ENCODE results near the gene TXNRD1. TPM values are rescaled to one million over a fixed set of nuclear protein-coding genes. Genes with fewer than 3 reads are reported as not detected.
"Not testable (repeated sequence)": the region's sequence is repeated elsewhere in the genome, so short reads cannot be mapped to it uniquely, and the experiment has no call there.

Gene TXNRD1
- total and polyA plus RNA-seq, 10 donors, result 13.7 to 107 (median 56.8) TPM

GRCh38 chr12:104321949-104322348 is 106.4 kb downstream of the TXNRD1 start:
- WGBS, 5 donors, result 95 to 98% (median 97%) methylated on average over 1 of the region's 1 CpG
- Histone ChIP-seq H3K36me3 (peaks cover 0 to 91% (median 74%) of the 10 kb centered on the region in 6 donors), H3K27me3 (replicated peaks in 1 of 7) (no peaks in the 10 kb centered on the region), H3K9me3 (no peaks in the 10 kb centered on the region), H3K4me1 (no peaks in the 10 kb centered on the region), H3K4me3 (no peak overlapping the region), H3K27ac (no peak overlapping the region)
- intact Hi-C loops (cut with DNase I; ENCODE audit: low total_unique reads), result no loop called here
- TF ChIP-seq POLR2A (IDR thresholded peaks at IDR 0.05), result no peak
- TF ChIP-seq CTCF (IDR thresholded peaks at IDR 0.05 in 8 of 11, conservative IDR thresholded peaks at IDR 0.05 in 3 of 11), result no peak
- TF ChIP-seq POLR2AphosphoS5 (IDR thresholded peaks at IDR 0.05), result no peak
- no peak for DNase-seq

GRCh38 chr12:104322533-104322932 is 107.0 kb downstream of the TXNRD1 start:
- DNase-seq; H3K27me3 ChIP-seq (replicated peaks in 1 of 7); H3K4me3 ChIP-seq; H3K4me1 ChIP-seq; intact Hi-C loops (cut with DNase I; ENCODE audit: low total_unique reads); H3K27ac ChIP-seq; H3K9me3 ChIP-seq: not testable (repeated sequence)
- peaks cover 0 to 91% (median 76%) of the 10 kb centered on the region in 6 donors for H3K36me3 ChIP-seq
- WGBS, 5 donors, result 93 to 100% (median 99%) methylated on average over 2 of the region's 2 CpGs

- peaks cover 0 to 91% (median 78%) of the 10 kb centered on the region in 6 donors for H3K36me3 ChIP-seq
- no peaks in the 10 kb centered on the region for H3K27me3 ChIP-seq (replicated peaks in 1 of 7)
- 97 to 100% (median 100%) methylated on average over 1 of the region's 1 CpG for WGBS, 5 donors
- intact Hi-C loops (cut with DNase I; ENCODE audit: low total_unique reads), result no loop called here
- H3K27ac ChIP-seq, result no peak overlapping the region
- H3K9me3 ChIP-seq, result no peaks in the 10 kb centered on the region
- no peaks in the 10 kb centered on the region for H3K4me1 ChIP-seq
- DNase-seq, result no peak
- TF ChIP-seq CTCF (IDR thresholded peaks at IDR 0.05 in 8 of 11, conservative IDR thresholded peaks at IDR 0.05 in 3 of 11), result no peak
- TF ChIP-seq POLR2AphosphoS5 (IDR thresholded peaks at IDR 0.05), result no peak
- no peak for TF ChIP-seq POLR2A (IDR thresholded peaks at IDR 0.05)
- no peak overlapping the region for H3K4me3 ChIP-seq
Observed at GRCh38 chr12:104323899-104324298, 108.3 kb downstream of the TXNRD1 start.

GRCh38 chr12:104328278-104328677 is 112.7 kb downstream of the TXNRD1 start:
- WGBS, 5 donors, result 91 to 97% (median 95%) methylated on average over 6 of the region's 6 CpGs
- DNase-seq; intact Hi-C loops (cut with DNase I; ENCODE audit: low total_unique reads): not testable (repeated sequence)

GRCh38 chr12:104328790-104329189 is 113.2 kb downstream of the TXNRD1 start:
- WGBS, 5 donors, result 90 to 100% (median 98%) methylated on average over 1 of the region's 1 CpG
- no peaks in the 10 kb centered on the region for H3K27me3 ChIP-seq (replicated peaks in 1 of 7)
- H3K4me1 ChIP-seq, result no peaks in the 10 kb centered on the region
- H3K27ac ChIP-seq, result no peak overlapping the region
- peaks cover 0 to 100% (median 72%) of the 10 kb centered on the region in 6 donors for H3K36me3 ChIP-seq
- TF ChIP-seq CTCF (IDR thresholded peaks at IDR 0.05 in 8 of 11, conservative IDR thresholded peaks at IDR 0.05 in 3 of 11) (no peak), POLR2AphosphoS5 (IDR thresholded peaks at IDR 0.05) (no peak), POLR2A (IDR thresholded peaks at IDR 0.05) (no peak)
- no peak for DNase-seq
- no peak overlapping the region for H3K4me3 ChIP-seq
- no peaks in the 10 kb centered on the region for H3K9me3 ChIP-seq
- intact Hi-C loops (cut with DNase I; ENCODE audit: low total_unique reads), result no loop called here

More at GRCh38 chr12:104328278-104328677, 112.7 kb downstream of the TXNRD1 start:
- not testable (repeated sequence) for H3K27ac ChIP-seq; H3K9me3 ChIP-seq; H3K4me3 ChIP-seq; H3K4me1 ChIP-seq; H3K27me3 ChIP-seq (replicated peaks in 1 of 7)
- peaks cover 0 to 98% (median 69%) of the 10 kb centered on the region in 6 donors for H3K36me3 ChIP-seq

Measured in spleen (tissue), 11 donors.